ENCODE measurements around the gene VWA3B.
"Not testable (repeated sequence)": the region's sequence is repeated elsewhere in the genome, so short reads cannot be mapped to it uniquely, and the experiment has no call there.

The VWA3B gene

DNA sequence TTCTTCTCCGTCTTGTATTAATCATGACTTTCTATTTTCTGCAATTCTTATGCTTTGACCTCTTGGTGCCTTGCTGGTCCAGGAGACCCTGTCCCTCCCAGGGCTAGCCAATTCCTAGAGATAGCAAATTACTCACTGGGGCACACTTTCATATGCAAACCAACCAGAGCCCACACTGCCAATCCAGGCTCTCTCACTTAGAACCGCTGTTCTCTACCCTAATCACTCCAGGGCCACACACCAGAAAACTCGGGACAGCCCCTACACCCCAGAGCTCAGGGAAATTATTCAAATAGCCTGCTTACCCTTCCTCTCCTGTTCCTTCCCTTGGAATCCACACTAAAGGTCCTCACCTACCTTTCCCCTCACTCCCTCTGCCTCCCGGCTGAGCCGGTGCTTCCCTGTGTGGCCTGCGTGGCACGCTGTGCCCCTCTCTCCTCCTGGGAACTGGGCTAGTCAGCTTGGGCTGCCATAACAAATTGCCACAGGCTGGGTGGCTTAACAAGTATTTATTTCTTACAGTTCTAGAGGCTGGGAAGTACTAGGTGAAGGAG, 41.7 kb downstream of the VWA3B start:
- no peak for FAIRE-seq

DNA sequence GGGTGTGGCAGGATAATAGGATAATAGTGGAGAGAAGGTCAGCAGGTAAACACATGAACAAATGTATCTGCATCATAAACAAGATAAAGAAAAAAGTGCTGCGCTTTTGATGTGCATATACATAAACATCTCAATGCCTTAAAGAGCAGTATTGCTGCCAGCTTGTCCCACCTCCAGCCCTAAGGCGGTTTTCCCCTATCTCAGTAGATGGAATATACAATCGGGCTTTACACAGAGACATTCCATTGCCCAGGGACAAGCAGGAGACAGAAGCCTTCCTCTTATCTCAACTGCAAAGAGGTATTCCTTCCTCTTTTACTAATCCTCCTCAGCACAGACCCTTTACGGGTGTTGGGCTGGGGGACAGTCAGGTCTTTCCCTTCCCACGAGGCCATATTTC, 43.1 kb downstream of the VWA3B start:
- DNase-seq (ENCODE audit: low spot score); FAIRE-seq: not testable (repeated sequence)

More for the DNA sequence above, 41.7 kb downstream of the VWA3B start:
- no peak for DNase-seq (ENCODE audit: low spot score)

DNA sequence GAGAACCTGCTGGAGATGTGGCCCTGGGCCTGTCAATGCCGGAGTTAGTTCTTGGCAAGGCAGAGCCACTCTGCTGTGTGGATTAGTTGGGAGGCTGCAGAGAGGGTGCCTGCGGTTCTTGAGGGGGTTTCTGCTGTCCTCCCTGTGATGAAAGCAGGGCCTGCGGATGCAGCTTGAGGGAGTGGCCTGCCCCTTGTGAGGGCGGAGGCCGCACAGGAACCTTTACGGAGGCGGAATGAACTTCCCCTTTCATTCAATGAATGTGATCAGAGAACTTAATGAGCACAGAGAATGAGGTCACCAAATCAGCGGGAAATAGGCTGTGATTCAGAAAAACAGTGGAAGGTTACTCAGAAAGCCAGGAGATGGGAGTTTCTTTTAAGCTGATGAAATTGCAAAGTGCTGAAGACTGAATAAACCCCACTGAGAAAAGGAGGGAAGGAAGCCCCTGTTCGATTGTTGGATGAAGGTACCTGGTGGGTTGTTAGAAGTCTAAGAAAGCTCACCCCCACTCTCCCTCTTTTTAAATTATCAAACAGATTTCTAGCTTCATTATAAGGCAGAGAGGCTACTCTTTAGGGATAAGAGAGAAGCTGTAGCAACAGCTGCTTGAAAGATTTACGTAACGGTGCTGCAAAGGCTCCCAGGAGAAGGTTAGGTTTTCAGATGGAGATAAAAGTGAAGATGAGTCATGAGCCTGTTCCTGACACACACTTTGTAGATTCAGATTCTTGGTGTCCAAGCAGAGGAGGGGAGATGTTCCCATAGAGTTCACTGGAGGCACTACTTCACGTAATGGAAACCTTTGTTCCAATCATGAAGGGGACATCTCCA, 47.4 kb downstream of the VWA3B start:
- DNase-seq (ENCODE audit: low spot score) (no peak), FAIRE-seq (no peak)

DNA sequence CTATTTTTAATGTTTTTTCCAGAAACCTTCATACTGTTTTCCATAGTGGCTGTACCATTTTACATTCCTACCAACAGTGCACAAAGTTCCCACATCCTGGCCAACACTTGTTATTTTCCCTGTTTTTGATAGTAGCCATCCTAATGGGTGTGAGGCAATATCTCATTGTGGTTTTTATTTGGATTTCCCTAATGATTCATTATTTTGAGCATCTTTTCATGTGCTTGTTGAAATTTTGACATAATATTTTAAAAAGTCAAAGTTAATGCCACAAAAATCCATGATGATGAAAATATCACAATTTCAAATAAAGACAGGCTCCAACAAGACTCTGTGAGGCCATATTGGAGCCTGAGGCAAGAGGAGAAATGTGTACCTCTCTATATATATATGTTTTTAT, 50.2 kb downstream of the VWA3B start:
- DNase-seq (ENCODE audit: low spot score) (no peak), FAIRE-seq (no peak)

DNA sequence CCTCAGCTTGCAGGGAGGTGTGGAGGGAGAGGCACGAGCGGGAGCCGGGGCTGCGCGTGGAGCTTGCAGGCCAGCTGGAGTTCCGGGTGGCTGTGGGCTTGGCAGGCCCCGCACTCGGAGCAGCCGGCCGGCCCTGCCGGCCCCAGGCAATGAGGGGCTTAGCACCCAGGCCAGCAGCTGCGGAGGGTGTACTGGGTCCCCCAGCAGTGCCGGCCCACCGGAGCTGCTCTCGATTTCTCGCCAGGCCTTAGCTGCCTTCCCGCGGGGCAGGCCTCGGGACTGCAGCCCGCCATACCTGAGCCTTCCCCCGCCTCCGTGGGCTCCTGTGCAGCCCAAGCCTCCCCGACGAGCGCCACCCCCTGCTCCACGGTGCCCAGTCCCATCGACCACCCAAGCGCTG, 52.0 kb downstream of the VWA3B start:
- FAIRE-seq; DNase-seq (ENCODE audit: low spot score): not testable (repeated sequence)

DNA sequence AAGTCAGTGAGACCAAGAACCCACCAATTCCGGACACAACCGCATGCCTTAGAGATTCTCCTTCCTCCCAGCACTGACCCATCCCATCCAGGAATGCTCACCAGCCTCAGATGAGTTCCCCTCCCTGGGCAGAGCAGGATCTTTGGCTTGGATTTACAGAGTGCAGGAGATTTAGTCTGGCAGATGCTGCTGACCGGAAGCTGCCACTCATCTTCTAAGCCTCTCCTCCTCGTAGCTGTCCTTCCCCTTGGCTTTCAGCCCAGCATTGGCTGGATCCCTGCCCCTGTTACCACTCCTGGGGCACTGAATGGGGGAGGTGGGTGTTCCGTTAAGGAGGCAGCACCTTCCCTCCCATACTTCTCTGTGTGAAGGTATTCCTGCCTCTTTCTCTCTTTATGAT, 53.2 kb downstream of the VWA3B start:
- DNase-seq (ENCODE audit: low spot score), result peak; percentile 39
- FAIRE-seq, result no peak

DNA sequence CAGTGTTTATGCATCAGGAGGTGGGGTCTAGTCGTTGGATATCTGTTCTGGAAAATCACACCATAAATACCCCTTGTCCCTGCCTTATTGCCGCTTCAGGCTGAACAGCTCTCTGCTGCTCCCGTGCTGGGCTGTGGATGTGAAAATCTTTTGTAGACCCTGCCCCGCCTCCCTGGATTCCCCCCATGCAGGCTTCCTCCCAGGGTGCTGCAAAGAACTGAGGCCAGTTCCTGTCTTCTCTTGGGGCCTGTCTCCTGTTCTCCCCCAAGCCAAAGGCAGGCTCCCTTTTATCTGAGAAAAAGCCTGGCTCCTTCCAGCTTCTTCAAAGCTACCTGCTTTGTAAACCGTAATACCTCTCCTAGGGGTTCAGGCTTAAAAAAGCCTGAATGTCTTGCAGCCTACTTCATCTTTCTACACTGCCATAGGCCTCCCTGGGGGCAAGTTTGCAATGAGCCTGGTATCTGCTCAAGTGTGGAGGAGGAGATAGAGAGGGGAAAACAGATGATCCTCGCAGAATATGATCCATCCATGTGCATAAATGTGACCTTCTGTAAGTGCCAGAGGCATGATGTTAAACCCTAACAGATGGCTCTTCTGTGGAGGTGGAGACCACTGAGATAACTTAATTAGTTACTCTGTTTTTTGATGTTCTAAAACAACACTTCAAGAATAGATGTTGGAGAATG, 55.3 kb downstream of the VWA3B start:
- FAIRE-seq (no peak), DNase-seq (ENCODE audit: low spot score) (no peak)

DNA sequence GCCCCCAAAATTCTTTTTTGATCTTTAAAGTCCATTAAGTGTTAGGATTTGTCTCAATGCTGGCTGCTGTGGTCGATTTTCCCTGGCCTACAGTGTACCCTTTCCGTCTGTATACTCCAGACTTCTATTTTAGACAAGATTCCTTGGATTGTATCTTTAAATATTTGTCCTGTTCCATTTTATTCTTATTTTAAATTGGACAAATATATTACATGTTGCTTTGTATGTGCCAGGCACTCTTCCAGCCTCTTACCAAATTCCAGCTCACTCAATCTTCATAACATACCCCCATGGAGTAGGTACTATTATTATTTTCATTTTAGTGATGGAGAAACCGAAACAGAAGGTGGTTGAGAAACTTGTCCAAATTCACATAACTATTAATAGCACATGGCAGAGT, 58.1 kb downstream of the VWA3B start:
- FAIRE-seq (no peak), DNase-seq (ENCODE audit: low spot score) (no peak)

DNA sequence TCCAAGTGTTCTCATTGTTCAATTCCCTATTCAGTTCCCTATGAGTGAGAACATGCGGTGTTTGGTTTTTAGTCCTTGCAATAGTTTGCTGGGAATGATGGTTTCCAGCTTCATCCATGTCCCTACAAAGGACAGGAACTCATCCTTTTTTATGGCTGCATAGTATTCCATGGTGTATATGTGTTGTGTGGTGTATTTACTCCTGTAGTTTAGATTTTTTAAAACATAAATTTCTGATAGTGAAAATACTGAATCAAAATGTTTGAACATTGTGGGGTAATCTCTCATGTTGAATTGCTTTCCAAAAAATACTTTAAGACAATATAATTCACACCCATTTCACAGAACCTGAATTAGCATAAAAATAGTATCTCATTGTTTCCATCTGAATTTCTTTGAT, 60.9 kb downstream of the VWA3B start:
- DNase-seq (ENCODE audit: low spot score); FAIRE-seq: not testable (repeated sequence)

DNA sequence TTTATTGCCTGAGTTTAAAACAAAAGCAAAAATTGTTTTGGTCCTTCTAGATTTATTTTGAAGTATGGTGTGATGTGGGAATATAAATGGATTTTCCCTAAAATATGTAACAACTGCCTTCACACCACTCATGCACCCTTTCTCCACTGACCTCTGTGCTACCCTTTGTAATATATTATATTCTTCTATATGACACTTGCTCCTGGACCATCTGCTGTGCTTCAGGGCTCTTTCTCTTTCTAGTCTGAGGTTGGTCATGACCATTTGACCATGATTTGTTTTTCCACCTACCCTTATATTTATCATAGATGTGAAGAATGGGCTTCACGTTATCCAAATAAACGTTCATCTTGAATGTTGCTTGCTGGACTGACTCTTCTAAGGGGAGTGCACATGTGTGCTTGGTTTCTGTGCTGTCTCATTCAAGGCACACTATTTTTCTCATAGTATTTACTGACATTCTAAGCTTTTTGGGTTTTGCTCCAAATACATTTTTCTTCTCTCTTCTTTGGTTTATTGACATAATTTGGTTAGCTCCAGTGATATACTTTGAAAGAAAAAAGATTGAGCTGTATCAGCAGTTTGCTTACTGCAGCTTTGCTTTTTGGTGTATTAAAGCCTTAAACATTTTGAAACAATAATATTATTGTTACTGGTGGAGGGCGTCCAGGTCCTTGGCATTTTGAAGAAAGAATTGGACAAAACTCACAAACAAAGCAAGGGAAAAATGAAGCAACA, 61.8 kb downstream of the VWA3B start:
- FAIRE-seq, result no peak
- DNase-seq (ENCODE audit: low spot score), result no peak

DNA sequence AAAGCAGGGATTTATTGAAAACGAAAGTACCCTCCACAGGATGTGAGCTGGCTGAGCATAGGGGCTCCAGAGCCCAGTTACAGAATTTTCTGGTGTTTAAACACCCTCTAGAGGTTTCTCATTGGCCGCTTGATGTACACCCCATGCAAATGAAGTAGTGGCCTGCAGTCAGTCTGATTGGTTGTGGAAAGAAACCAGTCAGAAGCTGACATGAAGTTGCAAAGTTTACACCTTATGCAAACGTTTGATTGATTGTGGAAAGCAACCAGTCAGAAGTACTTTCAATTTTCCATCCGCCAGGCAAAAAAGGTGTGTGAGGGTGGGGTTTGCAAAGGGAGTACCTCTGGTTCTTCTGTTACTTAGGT, 62.3 kb downstream of the VWA3B start:
- FAIRE-seq (no peak), DNase-seq (ENCODE audit: low spot score) (peak; percentile 51)

DNA sequence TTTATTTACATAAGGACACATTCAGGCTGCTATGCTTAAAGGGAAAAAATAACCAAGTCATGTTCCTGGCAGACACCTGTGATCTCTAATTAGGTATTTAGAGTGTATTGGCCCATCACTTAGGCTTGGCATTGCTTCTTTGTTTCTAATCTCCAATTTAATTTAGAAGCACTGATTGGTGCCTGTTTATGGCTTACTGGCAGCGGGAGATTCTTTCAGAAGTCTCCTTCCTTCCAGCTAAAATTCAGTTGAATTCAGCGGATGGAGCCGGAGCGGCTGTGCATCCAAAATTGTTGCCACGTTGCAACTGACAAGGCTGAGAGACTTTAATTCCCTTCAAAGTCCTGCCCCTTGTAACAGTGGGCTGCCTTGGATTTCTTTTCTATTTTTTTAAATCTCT, 66.5 kb downstream of the VWA3B start:
- FAIRE-seq, result no peak
- no peak for DNase-seq (ENCODE audit: low spot score)

DNA sequence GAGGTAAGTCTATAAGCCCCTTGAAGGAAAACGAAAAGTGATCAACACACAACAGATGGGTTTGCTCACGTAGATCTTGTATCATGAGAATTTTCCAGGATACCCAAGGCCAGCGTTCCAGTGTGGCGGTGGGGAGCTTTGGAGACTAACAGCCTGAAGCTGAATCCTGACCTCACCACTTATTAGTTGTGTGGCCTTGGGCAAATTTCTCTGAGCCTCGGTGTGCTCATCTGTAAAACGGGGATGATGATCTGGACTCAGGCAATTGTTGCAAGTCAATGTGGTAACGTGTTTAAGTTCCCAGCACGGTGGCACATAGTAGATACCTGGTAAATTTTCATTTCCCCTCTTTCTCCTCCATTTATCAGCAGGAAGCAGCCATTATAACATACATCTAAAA, 68.3 kb downstream of the VWA3B start:
- DNase-seq (ENCODE audit: low spot score) (no peak), FAIRE-seq (no peak)

DNA sequence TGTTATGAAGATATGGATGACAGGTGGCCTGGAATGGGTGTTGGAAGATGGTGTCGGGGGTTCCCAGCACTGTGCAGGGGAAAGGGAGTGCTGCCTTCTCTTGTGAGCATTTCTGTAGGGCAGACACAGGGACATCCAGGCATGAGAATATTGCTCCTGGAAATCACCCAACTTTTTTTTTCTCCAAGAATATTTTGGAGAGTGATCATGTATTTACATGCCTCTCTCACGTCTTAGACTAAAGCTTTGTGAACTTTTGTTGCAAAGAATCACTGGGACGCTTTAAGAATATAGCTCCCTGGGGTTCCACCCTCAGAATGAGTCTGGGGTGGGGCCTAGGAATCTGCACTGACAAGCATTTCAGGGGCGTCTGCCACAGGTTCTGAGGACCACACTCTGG, 68.7 kb downstream of the VWA3B start:
- DNase-seq (ENCODE audit: low spot score), result no peak
- no peak for FAIRE-seq

DNA sequence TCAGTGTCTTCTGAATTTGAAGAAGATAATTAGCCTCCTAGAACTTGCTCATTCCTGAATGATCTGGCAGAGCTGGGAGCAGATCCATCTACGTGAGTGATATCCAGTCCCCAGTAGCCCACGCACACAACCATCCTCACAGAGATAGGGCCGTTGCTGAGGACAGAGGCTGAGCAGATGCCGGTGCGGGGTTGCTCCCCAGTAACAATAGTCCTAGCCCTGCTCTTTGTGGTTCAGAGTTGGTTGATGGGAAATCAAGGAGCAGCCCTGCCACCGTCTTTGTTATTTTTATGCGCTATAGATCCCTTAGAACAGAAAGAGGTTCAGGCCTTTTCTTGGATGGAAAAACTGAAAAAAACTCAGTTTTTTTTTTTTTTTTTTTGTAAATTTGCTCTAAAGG, 69.3 kb downstream of the VWA3B start:
- DNase-seq (ENCODE audit: low spot score) (no peak), FAIRE-seq (no peak)

DNA sequence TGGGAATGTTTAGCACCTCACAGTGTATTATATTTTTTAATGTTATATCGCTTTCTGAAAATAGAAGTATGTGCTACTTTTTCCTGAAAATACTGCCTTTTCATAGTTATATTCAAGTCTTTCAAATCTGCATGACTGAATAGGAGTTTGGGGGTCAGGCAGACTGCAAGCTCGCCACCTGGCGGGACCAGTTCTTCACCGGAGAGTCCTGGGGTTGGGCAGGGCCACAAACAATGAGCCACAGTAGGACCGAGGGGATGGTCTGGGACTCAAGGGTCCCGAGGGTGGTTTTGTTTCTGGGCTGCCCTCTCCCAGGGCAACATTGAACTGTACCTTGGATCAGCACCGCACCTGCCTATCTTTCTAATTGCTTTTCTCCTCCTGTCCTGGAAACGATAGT, 70.6 kb downstream of the VWA3B start:
- FAIRE-seq (no peak), DNase-seq (ENCODE audit: low spot score) (no peak)

DNA sequence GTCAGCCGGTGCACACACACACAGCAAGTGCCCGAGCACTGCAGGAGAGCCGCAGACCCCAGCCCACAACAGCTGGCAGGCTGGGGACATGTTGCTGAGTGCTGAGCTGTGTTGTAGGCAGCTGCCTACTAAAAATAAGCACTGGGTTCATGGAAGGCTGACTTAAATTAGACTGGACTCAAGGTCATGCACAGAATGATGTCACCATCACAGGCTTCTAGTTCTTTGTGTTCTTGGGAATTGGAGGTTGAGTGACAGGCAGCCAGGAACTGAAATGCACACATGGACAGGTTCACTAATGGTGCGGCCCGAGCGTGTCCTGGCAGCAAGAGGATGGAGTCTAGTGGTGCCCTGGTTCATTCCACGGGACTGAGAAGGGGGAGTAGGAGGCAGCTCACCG, 71.3 kb downstream of the VWA3B start:
- DNase-seq (ENCODE audit: low spot score) (no peak), FAIRE-seq (no peak)

DNA sequence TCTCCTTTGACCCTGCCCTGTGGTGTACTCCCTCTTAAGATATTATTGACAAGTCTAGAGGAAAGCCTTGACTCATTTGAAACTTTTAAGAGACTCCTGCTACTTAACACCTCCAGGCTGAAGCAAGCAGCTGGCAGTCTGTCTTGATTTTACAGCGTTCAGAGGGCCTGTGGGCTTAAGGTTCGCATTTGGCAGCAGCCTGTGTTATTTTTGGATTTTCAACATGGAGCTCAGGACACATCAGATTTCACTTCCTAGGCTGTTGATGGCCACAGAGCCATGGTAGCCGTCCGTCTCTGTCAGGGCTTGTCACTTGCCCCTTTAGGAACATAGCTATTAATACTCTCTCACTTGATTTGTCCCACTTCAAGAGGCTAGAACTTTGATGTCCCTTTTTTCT, 73.6 kb downstream of the VWA3B start:
- no peak for DNase-seq (ENCODE audit: low spot score)
- no peak for FAIRE-seq

DNA sequence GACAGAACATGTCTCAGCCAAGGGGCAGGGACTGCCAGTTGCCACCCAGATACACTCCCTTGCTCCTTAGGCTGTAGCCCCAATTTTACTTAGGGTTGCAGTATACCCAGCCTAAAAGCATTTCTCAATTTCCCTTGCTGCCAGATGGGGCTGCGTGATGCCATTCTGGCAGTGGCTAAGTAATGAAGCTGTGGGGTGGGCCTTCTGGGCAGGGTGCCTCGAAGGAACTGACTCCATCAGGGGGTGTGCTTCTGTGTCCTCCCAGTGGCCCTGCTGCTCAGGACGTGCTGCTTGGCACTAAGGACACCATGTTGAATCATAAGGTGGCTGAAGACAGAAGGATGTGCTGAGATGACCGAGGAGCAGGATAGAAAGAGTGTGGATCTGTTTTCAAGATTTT, 74.2 kb downstream of the VWA3B start:
- DNase-seq (ENCODE audit: low spot score), result no peak
- FAIRE-seq, result peak; percentile 13

DNA sequence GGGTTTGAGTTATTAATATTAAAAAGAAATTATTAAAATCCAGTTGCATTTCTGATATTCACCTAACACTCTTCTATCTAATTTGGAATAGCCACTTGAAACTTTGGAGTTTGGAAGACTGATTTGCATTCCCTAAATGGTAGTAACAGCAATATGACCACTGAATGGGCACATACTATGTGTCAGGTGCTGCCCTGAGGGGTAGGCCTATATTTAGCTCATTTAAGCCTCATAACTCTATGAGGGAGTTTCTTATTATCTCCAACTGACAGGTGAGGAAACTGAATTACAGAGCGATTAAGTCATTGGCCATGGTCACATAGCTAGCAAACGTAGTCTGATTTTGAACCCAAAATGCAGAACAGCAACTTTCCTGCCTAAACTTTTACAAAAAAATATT, 77.3 kb downstream of the VWA3B start:
- DNase-seq (ENCODE audit: low spot score), result no peak
- no peak for FAIRE-seq

DNA sequence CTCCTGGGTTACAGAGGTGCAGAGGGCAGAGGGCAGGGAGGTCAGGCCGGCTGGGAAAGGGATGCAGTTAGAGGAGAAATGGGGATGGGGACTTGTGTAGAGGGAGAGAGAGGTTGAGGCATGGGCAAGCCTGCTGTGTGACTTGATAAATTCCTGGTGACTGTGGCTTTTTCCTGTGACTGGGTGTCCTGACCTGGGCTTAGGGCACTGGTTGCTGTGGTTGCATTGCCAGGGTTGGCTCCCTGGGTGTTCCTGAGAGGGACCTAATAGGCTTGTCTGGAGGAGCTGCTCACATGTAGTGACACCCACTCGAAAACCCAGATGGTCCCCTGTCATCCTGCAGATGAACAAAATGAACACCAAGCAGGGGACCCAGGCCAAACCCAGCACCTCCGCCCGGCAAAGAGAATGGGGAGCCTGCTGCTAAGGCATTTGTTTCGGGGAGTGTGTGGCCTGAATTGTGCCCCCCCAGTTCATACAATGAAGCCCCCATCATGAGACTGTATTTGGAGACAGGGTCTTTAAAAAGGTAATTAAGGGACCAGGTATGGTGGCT, 78.6 kb downstream of the VWA3B start:
- FAIRE-seq, result no peak
- no peak for DNase-seq (ENCODE audit: low spot score)

DNA sequence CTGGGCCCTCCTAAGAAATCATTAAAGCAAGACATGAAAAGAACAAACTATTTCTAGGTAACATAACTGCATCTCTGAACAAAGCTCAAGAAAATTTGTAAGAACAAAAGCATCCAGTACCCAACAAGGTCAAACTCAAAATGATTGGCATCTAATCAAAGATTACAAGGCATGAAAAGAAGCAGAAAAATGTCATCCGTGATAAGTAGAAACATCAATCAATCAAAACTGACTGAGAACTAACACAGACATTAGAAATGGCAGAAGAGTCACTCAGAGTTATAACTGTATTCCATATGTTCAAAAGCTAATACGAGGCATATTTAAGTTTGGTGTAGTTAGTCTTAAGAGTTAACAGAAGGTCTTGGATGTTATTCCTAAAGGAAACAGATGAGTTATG, 80.9 kb downstream of the VWA3B start:
- DNase-seq (ENCODE audit: low spot score), result no peak

More for the DNA sequence above, 80.9 kb downstream of the VWA3B start:
- no peak for FAIRE-seq

Measured in urothelium cell line (cell line).